ENCODE data around the gene ETFDH.
A peak's percentile ranks its signal among the peaks of the same experiment; 100 is the strongest.
"Not testable (repeated sequence)": the region's sequence is repeated elsewhere in the genome, so short reads cannot be mapped to it uniquely, and the experiment has no call there.

Gene ETFDH

GRCh38 chr4:158671915-158672806 lies at the start of gene ETFDH:
Gene ETFDH, plus strand, starts transcription at chr4:158672296. Its CDS starts 161 bp downstream, at chr4:158672457.
- DNase-seq = peak; percentile 97

DNA sequence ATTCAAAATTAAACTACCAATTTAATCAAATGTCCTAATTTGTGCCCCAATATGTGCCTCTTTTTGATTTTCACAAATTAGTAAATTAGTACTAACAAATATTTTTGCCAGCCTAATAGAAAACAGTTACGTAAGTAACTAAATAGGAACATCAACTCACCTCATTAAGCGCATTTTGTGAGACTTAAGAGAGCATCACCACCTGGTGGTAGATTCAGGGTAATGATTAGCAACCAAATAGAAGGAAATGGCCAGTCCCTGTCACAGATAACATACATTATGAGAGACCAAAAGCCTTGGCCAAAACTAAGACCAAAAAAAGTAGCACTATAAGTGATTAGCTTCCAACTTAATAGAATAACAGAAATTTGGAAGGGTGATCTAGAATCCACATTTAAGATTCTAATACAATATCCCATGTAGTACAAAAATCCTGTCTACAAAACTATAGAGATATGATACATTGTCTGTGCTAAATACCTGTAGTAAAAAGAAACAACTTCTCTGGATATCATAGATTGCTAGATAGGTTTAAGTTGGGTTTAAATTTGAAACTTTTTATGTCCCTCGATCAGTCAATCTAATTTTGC lies 47.1 kb upstream of the ETFDH start:
- no peak for DNase-seq

GRCh38 chr4:158625544-158625943 lies 46.6 kb upstream of the ETFDH start:
- no peak for DNase-seq

- no peak for DNase-seq
These were observed 41.2 kb upstream of the ETFDH start for GRCh38 chr4:158630893-158631292.

- DNase-seq = no peak
These were observed 35.5 kb upstream of the ETFDH start for GRCh38 chr4:158636619-158637018.

GRCh38 chr4:158644356-158644755 lies 27.7 kb upstream of the ETFDH start:
- DNase-seq = no peak

DNA sequence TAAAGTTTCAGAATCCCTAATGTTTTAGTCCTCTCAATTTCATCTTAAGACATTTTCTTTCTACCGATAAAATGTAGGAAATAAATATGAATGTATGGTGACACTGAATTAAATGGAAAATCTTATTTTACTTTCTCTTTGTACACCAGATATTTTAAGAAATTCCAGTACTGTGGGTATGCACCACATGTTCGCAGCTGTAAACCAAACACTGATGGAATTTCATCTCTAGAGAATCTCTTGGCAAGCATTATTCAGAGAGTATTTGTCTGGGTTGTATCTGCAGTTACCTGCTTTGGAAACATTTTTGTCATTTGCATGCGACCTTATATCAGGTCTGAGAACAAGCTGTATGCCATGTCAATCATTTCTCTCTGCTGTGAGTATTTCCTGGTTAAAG lies 27.3 kb upstream of the ETFDH start:
- DNase-seq = no peak

GRCh38 chr4:158649111-158649680 lies 22.9 kb upstream of the ETFDH start:
- no peak for DNase-seq

DNA sequence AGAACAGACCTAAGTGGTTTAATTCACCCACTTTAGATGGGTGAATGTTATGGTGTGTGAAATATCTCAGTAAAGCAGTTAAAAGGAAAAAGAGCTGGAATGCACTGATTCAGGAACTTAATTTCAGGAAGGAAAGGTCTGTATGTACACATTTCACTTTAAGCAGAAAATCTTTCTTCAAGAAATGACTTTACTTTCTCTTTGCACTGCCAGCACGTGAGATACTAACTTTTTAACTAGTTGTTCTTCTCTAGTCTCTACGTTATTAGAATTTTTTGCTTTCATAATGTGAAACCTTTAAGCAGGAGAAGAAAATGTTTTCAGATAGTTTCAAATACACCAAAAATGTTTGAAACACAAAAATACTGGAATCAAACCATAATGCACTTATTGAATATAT lies 19.2 kb upstream of the ETFDH start:
- DNase-seq = no peak

- DNase-seq = no peak
These were observed 15.7 kb upstream of the ETFDH start for GRCh38 chr4:158656439-158656838.

DNA sequence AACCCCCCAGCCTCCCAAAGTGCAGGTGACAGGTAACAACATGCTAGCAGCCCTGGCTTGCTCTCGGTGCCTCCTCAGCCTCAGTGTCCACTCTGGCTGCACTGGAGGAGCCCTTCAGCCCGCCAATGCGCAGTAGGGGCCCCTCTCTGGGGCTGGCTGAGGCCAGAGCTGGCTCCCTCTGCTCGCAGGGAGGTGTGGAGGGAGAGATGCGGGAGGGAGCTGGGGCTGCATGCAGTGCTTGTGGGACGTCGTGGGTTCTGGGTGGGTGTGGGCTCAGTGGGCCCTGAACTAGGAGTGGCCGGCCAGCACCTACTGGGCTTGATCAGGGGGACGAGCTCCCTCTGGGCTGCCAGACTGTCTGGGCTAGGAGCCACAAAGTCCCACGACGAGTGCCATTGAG lies 14.8 kb upstream of the ETFDH start:
- DNase-seq = no peak

DNA sequence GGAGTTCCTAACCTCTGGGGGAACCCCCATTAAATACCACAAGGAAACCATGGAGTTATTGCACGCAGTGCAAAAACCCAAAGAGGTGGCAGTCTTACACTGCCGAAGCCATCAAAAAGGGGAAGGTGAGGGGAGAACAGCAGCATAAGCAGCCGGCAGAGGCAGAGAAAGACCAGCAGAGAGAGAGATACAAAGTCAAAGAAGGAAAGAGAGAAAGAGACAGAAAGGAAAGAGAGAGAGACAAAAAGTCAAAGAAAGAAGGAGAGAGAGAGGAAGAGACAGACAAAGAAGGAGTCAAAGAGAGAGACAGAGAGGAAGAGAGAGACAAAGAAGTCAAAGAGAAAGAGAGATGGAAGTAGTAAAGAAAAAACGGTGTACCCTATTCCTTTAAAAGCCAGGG lies 8.8 kb upstream of the ETFDH start:
- DNase-seq = not testable (repeated sequence)

DNA sequence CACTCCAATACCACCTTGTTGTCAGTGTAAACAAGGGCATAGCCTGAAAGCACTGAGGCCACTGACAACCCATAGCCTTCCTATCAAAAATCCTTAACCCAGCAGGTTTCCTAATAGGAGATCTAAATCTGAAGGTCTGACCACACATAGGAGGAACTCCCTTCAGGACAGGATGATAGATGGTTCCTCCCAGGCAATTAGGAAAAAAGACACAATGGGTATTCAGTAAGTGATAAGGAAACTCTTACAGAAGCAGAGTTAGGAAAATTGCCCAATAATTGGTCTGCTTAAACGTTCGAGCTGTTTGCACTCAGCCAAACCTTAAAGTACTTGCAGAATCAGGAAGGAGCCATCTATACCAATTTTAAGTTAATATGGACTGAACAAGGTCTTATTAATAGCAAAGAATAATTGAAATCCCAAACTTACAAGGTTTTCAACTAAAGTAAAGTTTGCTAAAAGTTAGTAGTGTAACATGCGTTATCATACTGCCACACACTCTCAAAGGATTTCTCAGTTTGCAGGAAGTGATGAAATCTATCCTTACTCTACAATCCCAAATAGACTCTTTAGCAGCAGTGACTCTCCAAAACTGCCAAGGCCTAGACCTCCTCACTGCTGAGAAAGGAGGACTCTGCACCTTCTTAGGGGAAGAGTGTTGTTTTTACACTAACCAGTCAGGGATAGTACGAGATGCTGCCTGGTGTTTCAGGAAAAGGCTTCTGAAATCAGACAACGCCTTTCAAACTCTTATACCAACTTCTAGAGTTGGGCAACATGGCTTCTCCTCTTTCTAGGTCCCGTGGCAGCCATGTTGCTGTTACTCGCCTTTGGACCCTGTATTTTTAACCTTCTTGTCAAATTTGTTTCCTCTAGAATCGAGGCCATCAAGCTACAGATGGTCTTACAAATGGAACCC lies 8.1 kb upstream of the ETFDH start:
- DNase-seq = not testable (repeated sequence)

- no peak for DNase-seq
These were observed 7.3 kb upstream of the ETFDH start for GRCh38 chr4:158664806-158665205.

DNA sequence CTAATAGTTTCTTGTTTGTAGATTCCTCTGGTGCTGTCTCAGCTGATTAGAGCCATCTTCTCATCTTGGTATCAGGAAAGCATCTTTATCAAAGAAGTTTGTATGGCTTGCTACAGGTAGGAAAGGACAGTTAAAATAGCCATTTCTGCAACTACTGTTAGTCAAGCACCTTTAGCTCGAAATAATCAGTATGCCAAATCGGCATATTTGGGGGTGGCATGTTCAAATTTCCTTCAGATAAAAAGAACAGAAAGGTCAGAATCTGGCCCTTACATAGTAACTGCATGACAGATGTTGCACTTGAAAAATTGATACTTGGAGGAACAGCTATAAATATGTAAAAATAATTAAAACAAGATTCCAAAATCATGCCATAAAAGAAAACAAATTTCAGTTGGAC lies 5.2 kb upstream of the ETFDH start:
- no peak for DNase-seq

GRCh38 chr4:158667651-158668198 lies 4.4 kb upstream of the ETFDH start:
- no peak for DNase-seq

- DNase-seq = no peak
These were observed 2.8 kb upstream of the ETFDH start for GRCh38 chr4:158669310-158669709.

GRCh38 chr4:158670975-158671664 lies 976 bp upstream of the ETFDH start:
- DNase-seq = peak; percentile 43

- no peak for DNase-seq
These were observed 506 bp upstream of the ETFDH start, which contains the start of gene C4orf46 for GRCh38 chr4:158671665-158671914. Gene C4orf46, minus strand, starts transcription at chr4:158671887. Its CDS starts 86 bp downstream, at chr4:158671801.

DNA sequence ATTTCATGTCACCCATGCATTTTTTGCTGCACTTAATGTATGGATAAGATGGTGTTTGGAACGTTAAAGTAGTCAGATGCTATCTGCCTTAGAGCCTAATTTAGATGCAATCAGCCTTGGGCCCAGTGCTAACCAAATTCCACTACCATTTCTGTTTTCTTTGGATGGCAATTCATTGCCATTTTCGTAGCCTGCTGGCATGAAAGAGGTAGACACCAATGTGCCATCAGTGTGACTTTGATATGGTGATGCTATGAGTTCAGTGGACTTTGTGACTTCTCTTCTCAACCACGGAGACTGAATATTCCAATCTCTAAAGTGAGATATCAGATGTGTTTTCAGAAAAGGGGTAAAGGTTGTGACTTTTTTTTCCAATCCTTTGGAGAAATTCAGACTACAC lies 1.5 kb downstream of the ETFDH start:
- DNase-seq = no peak

DNA sequence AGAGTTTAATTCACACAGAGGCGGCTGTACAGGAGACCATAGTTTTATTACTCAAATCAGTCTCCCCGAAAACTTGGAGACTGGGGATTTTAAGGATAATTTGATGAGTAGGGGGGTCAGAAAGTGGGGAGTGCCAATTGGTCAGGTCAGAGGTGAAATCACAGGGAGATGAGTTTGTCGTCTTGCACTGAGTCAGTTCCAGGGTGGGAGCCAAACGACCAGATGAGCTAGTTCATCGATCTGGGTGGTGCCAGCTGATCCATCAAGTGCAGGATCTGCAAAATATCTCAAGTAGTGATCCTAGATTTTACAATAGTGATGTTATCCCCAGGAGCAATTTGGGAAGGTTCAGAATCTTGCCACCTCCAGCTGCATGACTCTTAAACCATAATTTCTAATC lies 4.0 kb downstream of the ETFDH start:
- no peak for DNase-seq

GRCh38 chr4:158678767-158679166 lies 6.7 kb downstream of the ETFDH start:
- DNase-seq = no peak

Measured in activated CD8-positive, alpha-beta memory T cell treated with anti-CD3 and anti-CD28 coated beads, Interleukin-2, amount 50 U/mL, for 4 hours (primary cell).